Inferior parietal cortex (tissue), 1 donor: Measurements from ENCODE around the gene ABHD8.

ENCODE experiments used
- DNase-seq: peaks from one replicate; pipeline ENCODE4 v3.0.0-alpha.2; 2016; ENCODE audit errors: extremely low spot score

ABHD8 gene

GRCh38 chr19:17321655-17322489, 18.6 kb upstream of the ABHD8 start:
- no peak for DNase-seq

GRCh38 chr19:17320435-17320834, 17.2 kb upstream of the ABHD8 start:
- DNase-seq: no peak

GRCh38 chr19:17319473-17320238, 16.4 kb upstream of the ABHD8 start:
- DNase-seq: no peak

- no peak for DNase-seq
These were observed 15.7 kb upstream of the ABHD8 start for GRCh38 chr19:17318966-17319365.

- DNase-seq: no peak
These were observed 10.9 kb upstream of the ABHD8 start for GRCh38 chr19:17314007-17314593.

- no peak for DNase-seq
These were observed 9.2 kb upstream of the ABHD8 start for GRCh38 chr19:17312189-17313113.

GRCh38 chr19:17311455-17312188, 8.4 kb upstream of the ABHD8 start:
- DNase-seq: no peak

GRCh38 chr19:17309965-17310461, 6.8 kb upstream of the ABHD8 start:
- no peak for DNase-seq

- DNase-seq: peak; percentile 100
These were observed 6.2 kb upstream of the ABHD8 start, which contains the start of gene DDA1 for GRCh38 chr19:17309198-17309964. TSS of gene DDA1 (plus strand) at chr19:17309563. CDS start at chr19:17309655, 92 bp downstream.

- DNase-seq: no peak
These were observed 4.7 kb upstream of the ABHD8 start for GRCh38 chr19:17307876-17308377.

GRCh38 chr19:17306285-17306714, 3.1 kb upstream of the ABHD8 start:
- DNase-seq: no peak

GRCh38 chr19:17305517-17306284, 2.5 kb upstream of the ABHD8 start, which contains the start of gene MRPL34:
TSS of gene MRPL34 (plus strand) at chr19:17305872. CDS start at chr19:17305893, 21 bp downstream.
- DNase-seq: peak; percentile 98

- DNase-seq: no peak
These were observed 1.9 kb upstream of the ABHD8 start for GRCh38 chr19:17305216-17305516.

GRCh38 chr19:17304386-17305215, 1.4 kb upstream of the ABHD8 start:
- no peak for DNase-seq

- DNase-seq: no peak
These were observed 679 bp upstream of the ABHD8 start for GRCh38 chr19:17303940-17304267.

- DNase-seq: no peak
These were observed 646 bp downstream of the ABHD8 start for GRCh38 chr19:17302391-17303166.

GRCh38 chr19:17300992-17301619, 2.1 kb downstream of the ABHD8 start:
- no peak for DNase-seq
